HG03469 (cell line): ENCODE results near the gene TRPC5OS.

Source experiments
- ATAC-seq: cut with Tn5 transposase; IDR thresholded peaks from one replicate; pipeline ENCODE4 v1.9.1; 2021; ENCODE audit warnings: mild to moderate bottlenecking, moderate library complexity, moderate number of reproducible peaks; ENCODE audit not compliant: unreplicated experiment

The TRPC5OS gene

DNA sequence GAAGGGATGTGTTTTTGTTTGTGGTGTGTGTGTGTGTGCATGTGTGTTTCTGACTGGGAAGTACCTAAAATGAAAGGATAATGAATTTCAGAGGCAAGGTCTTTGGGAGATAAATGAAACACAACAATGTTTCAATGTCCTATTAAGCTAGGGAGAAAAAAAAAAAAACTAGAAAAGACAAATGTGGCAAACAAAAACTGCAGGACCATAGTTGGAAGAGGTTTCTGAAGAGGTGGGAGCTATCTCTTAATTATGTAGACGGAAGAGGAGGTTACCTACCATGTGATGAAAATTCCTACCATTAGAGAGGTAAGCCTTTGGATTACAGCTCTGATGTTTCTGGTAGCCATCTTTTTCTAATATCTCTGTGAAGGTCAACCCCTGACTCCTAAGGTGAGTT, at the start of gene TRPC5OS:
TSS of gene TRPC5OS (plus strand) at position 301 of the 400 bp plus-strand sequence. CDS start 25,669 bp downstream, outside the sequence.
- no peak for ATAC-seq

- no peak for ATAC-seq
Measured at GRCh38 chrX:111829345-111829744, 46.6 kb upstream of the TRPC5OS start.

- ATAC-seq: no peak
Measured at GRCh38 chrX:111830571-111830970, 45.4 kb upstream of the TRPC5OS start.

DNA sequence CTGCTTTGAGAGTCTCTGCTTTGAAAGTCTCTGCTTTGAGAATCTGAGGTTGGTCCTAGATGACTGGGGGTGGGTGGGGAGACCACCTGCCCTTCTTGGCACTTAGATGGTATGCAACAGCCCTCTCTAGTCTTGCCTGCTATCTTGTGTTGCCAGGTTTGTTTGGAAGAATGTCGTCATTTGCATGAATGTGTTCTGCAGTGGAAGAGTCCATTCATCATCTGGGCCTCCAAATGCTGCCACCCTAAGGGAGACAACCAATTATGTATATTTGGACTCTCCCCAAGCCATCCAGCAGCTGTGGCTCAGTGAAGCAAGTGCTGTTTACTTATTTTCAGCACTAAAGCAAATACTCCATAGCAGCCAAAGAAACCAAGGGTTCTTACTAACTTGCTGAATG, 44.6 kb upstream of the TRPC5OS start:
- no peak for ATAC-seq

DNA sequence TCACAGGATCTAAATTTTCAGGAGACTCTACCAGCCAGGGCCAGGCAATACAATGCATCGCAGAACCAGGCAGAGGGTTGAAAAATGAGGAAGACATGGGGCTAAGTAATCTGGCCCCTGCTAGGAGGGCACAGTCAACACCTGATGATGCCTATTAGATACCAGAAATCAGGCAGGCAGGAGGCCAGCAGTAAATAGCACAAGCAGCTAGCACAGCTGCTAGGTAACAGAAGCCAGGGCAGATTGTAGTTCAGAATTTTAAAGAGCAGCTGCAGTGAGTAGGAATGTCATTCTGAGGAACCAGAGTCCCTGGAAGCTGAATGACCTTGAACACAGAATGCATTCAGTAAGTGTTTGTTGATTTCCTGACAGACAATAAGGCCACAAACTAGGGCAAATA, 38.8 kb upstream of the TRPC5OS start:
- ATAC-seq: no peak

GRCh38 chrX:111847491-111848133, 28.4 kb upstream of the TRPC5OS start:
- ATAC-seq: no peak

- ATAC-seq: no peak
Measured at GRCh38 chrX:111848541-111848940, 27.4 kb upstream of the TRPC5OS start.

DNA sequence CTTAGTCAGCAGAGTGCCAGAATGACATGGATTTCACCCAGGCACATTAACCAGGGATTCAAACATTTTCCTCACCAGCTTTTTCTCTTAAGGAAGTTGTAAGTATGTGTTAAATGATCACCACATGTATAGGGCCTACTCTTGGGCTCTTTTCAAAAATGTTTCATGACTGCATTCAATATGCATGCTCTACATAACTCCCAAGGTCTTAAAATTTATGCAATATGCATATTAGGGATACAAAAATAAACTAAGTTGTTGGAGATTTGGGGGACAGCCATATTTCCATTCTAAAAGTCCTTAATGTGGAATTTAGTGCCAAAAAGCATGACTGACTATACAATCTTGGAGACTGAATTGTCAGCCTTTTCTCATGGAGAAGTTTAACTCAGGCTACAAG, 25.0 kb upstream of the TRPC5OS start:
- ATAC-seq: no peak

DNA sequence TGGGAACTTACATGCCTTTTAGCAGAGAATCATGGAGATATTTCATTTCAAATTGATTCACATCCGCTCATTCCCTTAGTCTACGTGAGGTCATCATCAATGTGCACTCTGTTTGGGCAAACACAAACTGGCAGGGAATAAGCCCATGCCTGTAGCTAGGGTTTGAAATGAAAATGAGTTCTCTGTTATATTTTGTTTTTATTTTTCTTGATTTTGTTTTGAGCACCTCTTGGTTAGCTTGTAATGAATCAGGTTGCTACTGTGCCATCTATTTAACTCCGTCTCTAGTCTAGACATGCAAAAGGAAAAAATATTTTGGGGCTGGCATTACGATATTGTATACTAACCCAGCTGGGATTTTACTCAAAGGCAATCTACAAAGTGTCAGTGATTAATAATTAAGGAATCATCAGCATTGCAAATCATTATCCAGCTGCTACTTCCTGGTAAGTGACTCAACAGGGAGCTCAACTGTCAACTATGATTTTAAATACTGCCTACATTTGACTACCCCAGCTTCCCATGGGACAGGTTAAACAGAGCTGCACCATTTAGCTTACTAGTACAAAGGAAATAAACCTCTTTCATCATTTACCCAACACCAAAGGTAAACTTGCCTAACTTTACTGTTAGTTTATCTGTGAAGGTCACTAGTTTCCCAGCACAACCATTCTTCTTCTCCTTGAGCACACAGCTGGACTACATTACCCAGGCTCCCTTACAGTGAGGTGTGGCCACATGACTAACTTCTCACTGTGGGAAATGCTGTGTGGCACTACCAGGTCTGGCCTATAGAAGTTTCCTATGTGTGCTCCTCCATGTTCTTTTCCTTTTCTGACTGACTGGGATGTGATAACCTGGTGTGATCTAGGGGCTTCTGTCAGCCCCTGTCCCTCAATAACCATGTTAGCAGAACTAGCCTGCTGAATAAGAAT, 21.2 kb upstream of the TRPC5OS start:
- no peak for ATAC-seq

GRCh38 chrX:111857534-111858060, 18.4 kb upstream of the TRPC5OS start:
- ATAC-seq: no peak

DNA sequence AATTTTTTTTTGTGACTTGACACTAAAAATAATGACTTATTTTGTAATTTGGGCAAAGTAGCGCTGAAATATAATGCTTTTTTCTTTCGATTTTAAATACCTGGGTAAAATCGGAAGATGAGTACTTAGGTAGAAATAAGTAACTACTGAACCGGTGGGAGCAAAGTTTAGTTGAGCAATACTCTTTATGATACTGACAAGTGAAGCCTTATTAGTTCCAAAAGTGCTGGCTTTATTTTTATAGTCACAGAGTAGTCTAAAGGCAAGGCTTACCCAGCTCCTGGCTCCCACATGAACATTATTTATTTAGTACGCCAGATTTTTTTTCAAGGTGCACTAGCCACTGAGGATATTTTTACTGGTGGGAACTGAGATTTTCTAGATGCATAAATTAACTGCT, 14.4 kb upstream of the TRPC5OS start:
- ATAC-seq: no peak

DNA sequence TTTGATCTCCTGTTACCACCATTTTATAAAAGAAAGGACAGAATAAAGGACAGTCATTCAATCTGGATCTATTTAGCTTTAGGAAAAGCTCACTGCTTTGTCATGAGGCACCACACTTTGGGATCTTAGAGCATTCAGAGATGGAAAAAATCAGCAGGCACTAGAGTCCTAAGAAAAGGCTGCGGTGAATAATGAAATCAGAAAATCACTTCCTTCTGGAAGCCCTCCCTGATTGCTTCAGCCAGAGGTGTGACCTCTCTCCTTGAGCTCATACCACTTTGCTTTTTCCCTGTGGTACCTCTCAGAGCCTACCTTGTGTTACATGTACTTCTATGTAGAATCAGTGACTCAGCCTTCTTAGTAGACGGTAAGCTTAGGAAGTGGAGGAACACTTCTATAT, 8.7 kb upstream of the TRPC5OS start:
- ATAC-seq: no peak

- peak; percentile 57 for ATAC-seq
Measured at GRCh38 chrX:111868726-111869638, 7.0 kb upstream of the TRPC5OS start.

- peak; percentile 67 for ATAC-seq
Measured at GRCh38 chrX:111869639-111870034, 6.3 kb upstream of the TRPC5OS start.

GRCh38 chrX:111874241-111874640, 1.7 kb upstream of the TRPC5OS start:
- ATAC-seq: no peak

- no peak for ATAC-seq
Measured at GRCh38 chrX:111876646-111877045, 665 bp downstream of the TRPC5OS start.

DNA sequence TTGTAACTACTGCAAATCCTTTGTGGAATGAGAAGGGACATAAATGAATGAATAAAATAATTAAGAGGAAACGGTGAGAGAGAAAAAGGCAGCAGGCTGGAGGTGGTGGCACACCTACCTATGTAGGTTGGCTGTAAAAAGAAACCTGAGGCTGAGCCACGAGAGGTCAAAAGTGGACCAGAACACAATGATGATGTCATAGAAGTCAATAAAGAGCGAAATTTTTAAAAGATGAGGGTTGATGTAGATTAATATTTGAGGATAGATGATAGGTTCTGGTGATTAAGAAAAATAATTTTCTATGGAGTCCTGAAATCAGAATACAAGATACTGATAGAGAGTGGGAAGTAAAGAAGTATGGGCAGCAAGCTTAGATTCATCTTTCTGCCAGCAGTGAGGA, 1.7 kb downstream of the TRPC5OS start:
- no peak for ATAC-seq

- ATAC-seq: no peak
Measured at GRCh38 chrX:111880735-111881134, 4.8 kb downstream of the TRPC5OS start.

DNA sequence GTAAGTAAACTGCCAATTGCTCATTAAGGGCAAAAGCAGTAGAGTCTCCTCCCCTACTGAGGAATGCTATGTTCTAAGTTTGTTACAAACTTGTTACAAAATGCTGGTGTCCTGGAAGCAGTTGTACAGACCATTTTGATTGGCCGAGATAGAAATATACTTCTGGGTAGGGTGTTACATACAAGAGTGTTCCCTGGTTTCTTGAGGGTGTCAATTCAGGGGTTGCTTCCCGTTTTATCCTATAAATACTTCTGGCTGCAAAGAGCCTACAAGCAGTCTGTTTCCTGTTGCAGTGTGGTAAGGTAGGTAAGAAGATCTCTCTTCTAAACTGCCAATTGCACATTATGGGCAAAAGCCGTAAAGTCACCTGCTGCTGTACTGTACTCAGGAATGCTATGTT, 5.7 kb downstream of the TRPC5OS start:
- ATAC-seq: no peak

DNA sequence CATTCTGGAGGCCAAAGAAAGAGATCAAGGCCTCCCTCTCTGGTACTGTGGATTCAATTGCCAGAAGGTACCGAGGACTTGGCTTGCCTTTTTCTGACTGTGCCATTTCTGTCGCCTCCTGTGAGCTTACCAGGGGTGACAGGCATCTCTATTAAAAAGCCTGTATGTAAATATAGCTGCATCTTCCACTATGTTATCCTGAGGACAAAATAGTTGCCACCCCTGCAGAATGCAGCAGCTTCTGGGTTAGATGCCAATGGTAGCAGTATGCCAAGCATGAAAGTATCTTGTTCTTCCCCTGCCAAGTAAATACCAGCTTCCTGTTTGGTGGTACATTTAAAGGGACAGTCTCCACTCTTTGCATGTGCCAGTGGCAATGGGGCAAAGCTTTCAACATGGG, 10.7 kb downstream of the TRPC5OS start:
- ATAC-seq: no peak

GRCh38 chrX:111888600-111888999, 12.6 kb downstream of the TRPC5OS start:
- ATAC-seq: no peak
